OCI-LY7 (cell line): Measurements from ENCODE around the gene KRTAP10-12.
"Not testable (repeated sequence)": the region's sequence is repeated elsewhere in the genome, so short reads cannot be mapped to it uniquely, and the experiment has no call there.

Experiments
- EZH2phosphoT487 ChIP-seq: fragments of 200-600 bp; sonication (generic); IDR thresholded peaks from 2 replicates; pipeline ENCODE4 v1.6.1; 2018; ENCODE audit warnings: low read depth, borderline replicate concordance, mild to moderate bottlenecking, mixed run types, antibody characterized with exemption, low read length, moderate library complexity, mixed read lengths
- TF ChIP-seq, protein P1 (sequence below): fragments of 200-600 bp; sonication (generic); conservative IDR thresholded peaks from 2 replicates; pipeline ENCODE4 v1.5.1; 2014; ENCODE audit warnings: mild to moderate bottlenecking, antibody characterized with exemption, low read length, moderate library complexity, mixed read lengths

DNA sequence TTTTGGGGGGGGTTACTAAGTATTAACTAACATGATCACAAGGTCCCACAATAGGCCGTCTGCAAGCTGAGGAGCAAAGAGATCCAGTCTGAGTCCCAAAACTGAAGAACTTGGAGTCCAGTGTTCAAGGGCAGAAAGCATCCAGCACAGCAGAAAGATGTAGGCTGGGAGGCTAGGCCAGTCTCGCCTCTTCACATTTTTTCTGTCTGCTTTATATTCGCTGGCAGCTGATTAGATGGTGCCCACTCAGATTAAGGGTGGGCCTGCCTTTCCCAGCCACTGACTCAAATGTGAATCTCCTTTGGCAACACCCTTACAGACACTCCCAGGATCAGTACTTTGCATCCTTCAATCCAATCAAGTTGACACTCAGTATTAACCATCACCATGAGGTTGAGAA is 7.2 kb upstream of the KRTAP10-12 start:
- TF ChIP-seq, protein P1, sequence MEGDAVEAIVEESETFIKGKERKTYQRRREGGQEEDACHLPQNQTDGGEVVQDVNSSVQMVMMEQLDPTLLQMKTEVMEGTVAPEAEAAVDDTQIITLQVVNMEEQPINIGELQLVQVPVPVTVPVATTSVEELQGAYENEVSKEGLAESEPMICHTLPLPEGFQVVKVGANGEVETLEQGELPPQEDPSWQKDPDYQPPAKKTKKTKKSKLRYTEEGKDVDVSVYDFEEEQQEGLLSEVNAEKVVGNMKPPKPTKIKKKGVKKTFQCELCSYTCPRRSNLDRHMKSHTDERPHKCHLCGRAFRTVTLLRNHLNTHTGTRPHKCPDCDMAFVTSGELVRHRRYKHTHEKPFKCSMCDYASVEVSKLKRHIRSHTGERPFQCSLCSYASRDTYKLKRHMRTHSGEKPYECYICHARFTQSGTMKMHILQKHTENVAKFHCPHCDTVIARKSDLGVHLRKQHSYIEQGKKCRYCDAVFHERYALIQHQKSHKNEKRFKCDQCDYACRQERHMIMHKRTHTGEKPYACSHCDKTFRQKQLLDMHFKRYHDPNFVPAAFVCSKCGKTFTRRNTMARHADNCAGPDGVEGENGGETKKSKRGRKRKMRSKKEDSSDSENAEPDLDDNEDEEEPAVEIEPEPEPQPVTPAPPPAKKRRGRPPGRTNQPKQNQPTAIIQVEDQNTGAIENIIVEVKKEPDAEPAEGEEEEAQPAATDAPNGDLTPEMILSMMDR, result not testable (repeated sequence)
- not testable (repeated sequence) for TF ChIP-seq EZH2phosphoT487
